H1 (cell line): ENCODE results near the gene CSH1. TPM values are rescaled to one million over a fixed set of nuclear protein-coding genes. Genes with fewer than 3 reads are reported as not detected.

ENCODE experiments used
- CEBPB ChIP-seq: IDR thresholded peaks from 2 replicates; pipeline ENCODE4 v1.6.1; 2012; ENCODE audit warnings: low read depth, low read length
- CHD7 ChIP-seq: fragments of 300-600 bp; sonication (generic); IDR thresholded peaks from 2 replicates; pipeline ENCODE4 v1.7.1; 2012; ENCODE audit warnings: low read length, moderate library complexity, mild to moderate bottlenecking, inconsistent platforms; ENCODE audit not compliant: insufficient replicate concordance
- E2F6 ChIP-seq: IDR thresholded peaks from 2 replicates; pipeline ENCODE4 v1.6.1; 2012; ENCODE audit warnings: inconsistent platforms
- EP300 ChIP-seq, 2 experiments: IDR thresholded peaks; 1 replicate in 1 of 2; 2 replicates in 1 of 2; pipeline ENCODE4 v1.6.1; 2011 to 2012; ENCODE audit warnings: low read depth in 2 of 2, low read length in 2 of 2, mild to moderate bottlenecking in 2 of 2, borderline replicate concordance in 1 of 2, inconsistent platforms in 1 of 2, moderate library complexity in 1 of 2
- KDM1A ChIP-seq: fragments of 200-600, 300-600 bp; sonication (generic); IDR thresholded peaks from 2 replicates; pipeline ENCODE4 v1.7.1; 2016; ENCODE audit warnings: mild to moderate bottlenecking, low read length, borderline replicate concordance
- MAFK ChIP-seq: IDR thresholded peaks from 2 replicates; pipeline ENCODE4 v1.6.1; 2012; ENCODE audit warnings: low read depth, mild to moderate bottlenecking, improper control_type of control experiment, low read length
- SIRT6 ChIP-seq: IDR thresholded peaks from one replicate; pipeline ENCODE4 v1.7.1; 2012; ENCODE audit warnings: low read length, inconsistent platforms
- SP4 ChIP-seq: IDR thresholded peaks from 2 replicates; pipeline ENCODE4 v1.6.1; 2012; ENCODE audit warnings: low read length, inconsistent platforms
- TCF12 ChIP-seq: IDR thresholded peaks from 2 replicates; pipeline ENCODE4 v1.6.1; 2011; ENCODE audit warnings: low read depth, mild to moderate bottlenecking, low read length
- polyA plus RNA-seq, 7 experiments: library from polyadenylated mRNA; depleted of rRNA in 3 of 7; stranded (reverse) in 5 of 7; unstranded in 2 of 7; fragments of >200 nt in 5 of 7; fragments of 200-250 nt in 2 of 7; gene quantifications; 1 replicate in 5 of 7; 2 replicates in 1 of 7; 4 replicates in 1 of 7; pipeline versions ENCODE4 v1.2.1 to v1.2.3, GENCODE V29; 2011 to 2013; ENCODE audit warnings: missing spikeins in 2 of 7, mixed read lengths in 2 of 7
- total RNA-seq: library from RNA; stranded (reverse); fragmentation: NEBNext Ultra II Directional; extraction: Animal tissue kit (Norgen Biotek cat#: 25700); gene quantifications from 2 replicates; pipeline ENCODE4 v1.2.1, GENCODE V29; 2021

CSH1 gene
- total and polyA plus RNA-seq, 2 of the 8 experiments (the other 6 are each of a cell fraction or from before 2014, with no cell fraction given) = 0.12 TPM; not detected in 1

DNA sequence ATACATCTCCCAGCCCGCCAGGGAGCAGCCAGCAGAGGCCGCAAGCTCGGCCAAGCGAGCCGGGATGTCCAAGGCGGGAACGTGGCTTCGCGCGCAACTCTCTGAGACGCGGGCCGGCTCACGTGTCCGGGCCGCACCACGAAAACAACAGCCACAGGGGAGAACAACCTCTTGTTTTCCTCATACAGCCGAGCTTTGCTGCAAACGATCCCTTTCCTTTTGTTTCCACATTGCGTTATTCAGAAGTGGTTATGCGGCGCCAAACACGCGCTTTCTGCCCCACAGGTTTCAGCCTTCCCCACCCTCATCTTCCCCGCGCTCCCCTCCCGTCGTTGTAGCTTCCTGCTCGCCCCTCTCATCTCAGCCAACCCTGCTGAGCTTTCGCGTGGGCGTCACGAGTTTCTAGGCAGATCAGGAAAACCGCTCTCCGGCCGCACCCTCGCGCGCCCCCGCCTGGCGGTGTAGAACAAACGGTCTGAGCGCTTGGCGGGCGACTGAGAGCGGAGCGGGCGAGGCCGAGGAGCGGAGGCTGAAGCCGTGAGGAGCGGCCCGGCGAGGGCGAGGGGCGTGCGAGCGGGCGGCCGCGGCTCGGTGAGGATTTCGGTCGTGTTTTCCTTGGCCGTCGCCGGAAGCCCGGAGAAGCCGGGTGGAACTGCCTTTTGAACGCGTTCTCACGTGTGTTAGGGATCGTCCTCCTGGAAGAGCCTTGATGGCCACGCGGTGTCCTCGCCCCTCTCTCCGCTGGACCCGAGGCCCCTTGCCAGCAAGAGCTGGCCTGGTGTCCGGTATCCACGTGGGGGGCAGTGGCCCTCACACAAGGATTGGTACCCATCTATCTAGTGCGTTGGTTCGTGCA, 47.3 kb downstream of the CSH1 start (continued):
- TF ChIP-seq MAFK = no peak
- TF ChIP-seq SIRT6 = no peak
- TF ChIP-seq KDM1A = no peak; the same call in none of the 2 replicates
- TF ChIP-seq TCF12 = no peak
- TF ChIP-seq CHD7 = no peak
- no peak for TF ChIP-seq CEBPB
- TF ChIP-seq EP300 (IDR thresholded peaks at IDR 0.05; ENCODE audit: borderline replicate concordance in 1 of 2, low read depth in 2 of 2, low read length in 2 of 2) = peak in 1 of 2 experiments; percentile 99; a peak in 1 of 3 replicates
- no peak for TF ChIP-seq SP4
- TF ChIP-seq E2F6 = peak; percentile 100
